AG10803 (cell line): Measurements from ENCODE around the gene RNH1.

Source experiments
- DNase-seq: peaks from one replicate; pipeline ENCODE4 v3.0.0; 2010; ENCODE audit warnings: low read depth
- H3K4me3 ChIP-seq: 2 replicates; pipeline ENCODE4 v1.5.1; 2011; ENCODE audit warnings: mild to moderate bottlenecking, low read length, control low read depth
- CTCF ChIP-seq: conservative IDR thresholded peaks from 2 replicates; pipeline ENCODE4 v1.5.1; 2011; ENCODE audit warnings: mild to moderate bottlenecking, low read length, control low read depth, inconsistent platforms

Gene RNH1

DNA sequence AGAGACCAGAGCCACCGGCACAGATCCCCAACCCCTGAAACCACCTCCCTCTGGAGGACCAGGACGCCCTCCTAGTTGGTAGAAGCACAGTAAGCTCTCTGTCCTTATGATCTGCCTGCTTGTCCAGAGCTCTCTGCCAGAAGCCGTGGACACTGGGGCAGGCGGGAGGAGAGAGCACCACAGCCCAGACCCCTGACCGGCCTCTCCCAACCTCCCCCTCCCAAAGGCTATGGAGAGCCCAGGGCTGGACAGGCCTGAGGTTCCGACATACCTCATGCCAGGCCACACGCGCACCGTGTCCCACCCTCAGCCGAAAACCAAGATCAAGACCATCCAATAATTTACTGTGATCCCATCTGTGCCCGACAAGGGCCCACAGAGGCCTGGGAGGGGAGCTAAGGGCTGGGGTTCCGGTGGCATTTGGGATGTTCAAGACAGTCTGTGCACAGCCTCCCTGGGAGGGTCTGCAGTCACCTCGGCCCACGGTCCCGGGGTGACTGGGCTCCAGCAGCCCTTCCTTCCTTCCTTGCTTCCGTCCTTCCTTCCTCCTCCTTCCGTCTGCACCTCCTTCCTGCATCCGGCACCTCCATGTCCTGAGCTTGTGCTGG is 25.0 kb upstream of the RNH1 start:
- TF ChIP-seq CTCF, result no peak
- DNase-seq, result no peak
- no peak overlapping the region for H3K4me3 ChIP-seq

DNA sequence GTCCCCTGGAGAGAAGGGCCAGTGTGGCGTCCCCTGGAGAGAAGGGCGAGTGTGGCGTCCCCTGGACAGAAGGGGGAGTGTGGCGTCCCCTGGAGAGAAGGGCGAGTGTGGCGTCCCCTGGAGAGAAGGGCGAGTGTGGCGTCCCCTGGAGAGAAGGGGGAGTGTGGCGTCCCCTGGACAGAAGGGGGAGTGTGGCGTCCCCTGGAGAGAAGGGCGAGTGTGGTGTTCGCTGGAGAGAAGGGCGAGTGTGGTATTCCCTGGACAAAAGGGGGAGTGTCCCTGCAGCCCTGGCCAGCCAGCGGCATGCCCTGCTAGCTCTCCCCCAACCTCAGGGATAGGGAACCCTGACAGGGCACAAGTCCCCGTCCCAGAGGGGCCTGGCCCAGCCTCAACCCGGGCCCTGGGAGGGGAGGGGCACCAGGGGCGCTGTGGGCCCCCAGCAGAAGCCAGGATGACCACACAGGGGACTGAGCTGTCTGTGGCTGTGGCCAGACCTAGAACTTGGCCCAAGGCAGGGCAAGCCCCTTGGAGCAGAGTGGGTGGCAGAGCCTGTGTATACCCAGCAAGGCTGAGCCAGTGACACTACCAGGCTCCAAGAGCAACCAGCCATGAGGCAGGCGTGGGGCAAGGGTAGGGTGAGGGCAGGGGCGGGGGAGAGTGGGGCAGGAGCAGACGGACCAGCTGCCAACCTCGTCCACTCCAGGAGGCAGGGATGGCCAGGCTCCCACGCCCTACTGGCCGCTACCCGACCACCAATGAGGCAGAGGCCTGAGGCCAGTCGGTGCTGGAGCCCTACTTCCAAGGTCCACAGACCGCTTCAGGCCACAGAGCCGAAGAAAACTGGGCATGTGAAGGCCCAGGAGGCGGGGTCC is 24.2 kb upstream of the RNH1 start:
- TF ChIP-seq CTCF, result no peak
- H3K4me3 ChIP-seq, result no peak overlapping the region
- no peak for DNase-seq

DNA sequence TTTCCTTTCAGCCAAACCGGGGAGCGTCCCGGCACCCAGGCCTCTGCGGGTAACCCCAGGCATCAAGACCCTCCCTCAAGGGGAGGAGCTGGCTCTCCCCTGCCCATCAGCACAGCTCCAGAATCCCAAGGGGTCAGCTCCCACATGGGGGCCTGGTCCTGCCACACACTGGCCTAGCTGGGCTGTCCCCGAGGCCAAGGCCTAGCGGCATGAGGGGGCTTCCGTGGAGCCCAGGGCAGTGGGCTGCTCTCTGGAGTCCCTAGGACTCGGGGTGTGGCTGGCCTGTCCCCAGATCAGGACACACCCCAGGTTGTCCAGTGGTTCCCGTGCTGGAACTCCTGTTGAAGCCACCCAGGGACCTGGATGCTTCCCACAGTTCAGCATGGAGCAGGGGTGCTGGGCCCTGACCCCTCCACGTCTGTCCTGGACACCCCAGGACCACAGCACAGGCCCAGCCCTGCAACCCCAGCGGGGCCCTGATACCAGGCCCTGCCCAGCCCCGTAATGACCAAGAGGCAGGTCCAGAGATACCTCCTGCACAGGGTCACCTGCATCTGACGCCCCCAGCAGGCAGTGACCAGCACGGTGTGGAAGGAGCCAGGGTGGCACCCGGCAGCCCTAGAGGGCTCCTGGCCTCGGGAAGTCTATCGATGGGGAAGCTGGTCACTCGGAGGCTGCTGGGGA is 22.8 kb upstream of the RNH1 start:
- DNase-seq, result no peak
- H3K4me3 ChIP-seq, result no peak overlapping the region
- no peak for TF ChIP-seq CTCF

DNA sequence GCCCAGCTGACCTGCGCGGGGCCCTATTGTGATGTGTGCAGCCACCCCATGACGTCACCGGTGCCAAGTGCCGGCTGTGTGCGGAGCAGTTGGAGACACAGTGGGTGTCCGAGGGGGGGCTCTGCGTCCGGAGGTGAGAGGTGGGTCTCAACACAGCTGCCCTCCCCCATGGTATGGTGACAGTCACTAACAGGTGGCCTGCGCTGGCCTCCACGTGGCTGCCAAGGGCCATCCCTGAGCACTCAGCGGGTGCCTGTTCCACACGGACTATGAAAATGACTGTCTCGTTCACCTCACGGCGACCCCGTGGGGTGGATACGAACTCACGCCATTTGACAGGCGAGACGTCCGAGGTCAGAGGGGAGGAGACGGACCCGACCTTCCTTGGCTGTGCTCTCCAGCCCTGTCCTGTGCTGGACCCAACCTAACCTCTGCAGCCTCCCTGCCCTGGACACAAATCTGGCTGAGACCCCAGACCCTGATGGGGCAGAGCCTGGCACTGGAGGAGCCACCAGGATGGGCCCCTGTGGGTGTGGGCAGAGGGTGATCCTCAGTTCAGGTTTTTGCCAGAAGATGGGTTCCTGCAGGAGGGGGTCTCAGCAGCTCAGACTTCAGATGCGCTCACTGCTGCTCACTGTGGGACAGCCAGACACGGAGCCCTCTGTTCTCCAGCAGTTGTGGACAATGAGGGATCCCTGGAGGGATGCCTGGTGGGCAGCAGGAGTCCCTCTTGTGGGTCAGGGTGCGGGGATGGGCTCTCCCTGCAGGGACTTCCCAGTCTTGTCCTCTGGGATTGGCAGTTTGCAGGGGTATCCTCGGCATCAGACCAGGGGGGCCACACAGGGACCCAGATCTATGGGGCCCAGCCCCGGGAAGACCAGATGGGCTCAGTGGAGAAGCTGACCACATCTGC is 22.0 kb upstream of the RNH1 start:
- H3K4me3 ChIP-seq, result no peak overlapping the region
- TF ChIP-seq CTCF, result no peak
- DNase-seq, result no peak

- DNase-seq, result no peak
- TF ChIP-seq CTCF, result no peak
- H3K4me3 ChIP-seq, result no peak overlapping the region
These were observed 21.2 kb upstream of the RNH1 start for GRCh38 chr11:528166-528814.

DNA sequence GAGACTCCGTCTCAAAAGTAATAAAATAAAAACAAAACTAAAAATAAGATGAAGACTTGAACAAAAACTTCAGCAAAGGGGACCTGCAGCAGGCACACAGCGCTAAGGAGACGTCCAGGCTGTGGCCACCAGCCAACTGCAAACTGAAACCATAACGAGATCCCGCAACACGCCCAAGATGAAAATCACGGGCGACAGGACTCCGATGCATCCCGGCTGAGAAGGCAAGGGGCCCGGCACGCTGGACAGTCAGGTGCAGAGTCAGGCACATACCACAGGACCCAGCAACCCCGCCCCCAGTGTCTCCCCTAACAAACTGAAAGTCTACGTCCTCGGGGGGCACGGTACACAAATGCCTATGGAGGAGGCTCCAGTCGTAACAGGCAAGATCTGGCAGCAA is 19.1 kb upstream of the RNH1 start:
- no peak for TF ChIP-seq CTCF
- no peak overlapping the region for H3K4me3 ChIP-seq
- no peak for DNase-seq
